GM21723 (cell line): ENCODE results near the gene FAM156B.
A peak's percentile ranks its signal among the peaks of the same experiment; 100 is the strongest.
"Not testable (repeated sequence)": the region's sequence is repeated elsewhere in the genome, so short reads cannot be mapped to it uniquely, and the experiment has no call there.

Experiments used
- ATAC-seq: cut with Tn5 transposase; IDR thresholded peaks from one replicate; pipeline ENCODE4 v1.9.1; 2021; ENCODE audit warnings: mild to moderate bottlenecking, moderate library complexity; ENCODE audit not compliant: unreplicated experiment

Gene FAM156B

GRCh38 chrX:52896855-52897709, at the start of gene FAM156B:
TSS of gene FAM156B (plus strand) at chrX:52897330. CDS start at chrX:52907226, 9,896 bp downstream.
- ATAC-seq: peak; percentile 82

- no peak for ATAC-seq
Measured at GRCh38 chrX:52852110-52852860, 44.8 kb upstream of the FAM156B start.

- not testable (repeated sequence) for ATAC-seq
Measured at GRCh38 chrX:52856991-52857525, 40.1 kb upstream of the FAM156B start.

- no peak for ATAC-seq
Measured at GRCh38 chrX:52865343-52865998, 31.7 kb upstream of the FAM156B start.

- ATAC-seq: no peak
Measured at GRCh38 chrX:52867610-52868348, 29.4 kb upstream of the FAM156B start, which contains the start of gene XAGE3. TSS of gene XAGE3 (minus strand) at chrX:52868083. CDS start at chrX:52867133, 950 bp downstream.

GRCh38 chrX:52870046-52870445, 27.1 kb upstream of the FAM156B start:
- no peak for ATAC-seq

- ATAC-seq: not testable (repeated sequence)
Measured at GRCh38 chrX:52873825-52874224, 23.3 kb upstream of the FAM156B start.

GRCh38 chrX:52874661-52875060, 22.5 kb upstream of the FAM156B start:
- ATAC-seq: no peak

- not testable (repeated sequence) for ATAC-seq
Measured at GRCh38 chrX:52875436-52875835, 21.7 kb upstream of the FAM156B start.

GRCh38 chrX:52876386-52876785, 20.7 kb upstream of the FAM156B start:
- ATAC-seq: not testable (repeated sequence)

GRCh38 chrX:52887459-52887858, 9.7 kb upstream of the FAM156B start:
- not testable (repeated sequence) for ATAC-seq

GRCh38 chrX:52888090-52888489, 9.0 kb upstream of the FAM156B start:
- not testable (repeated sequence) for ATAC-seq

GRCh38 chrX:52896438-52896837, 692 bp upstream of the FAM156B start:
- ATAC-seq: peak; percentile 28

GRCh38 chrX:52905531-52905930, 8.4 kb downstream of the FAM156B start:
- ATAC-seq: not testable (repeated sequence)

GRCh38 chrX:52906072-52906471, 8.9 kb downstream of the FAM156B start:
- not testable (repeated sequence) for ATAC-seq

- ATAC-seq: not testable (repeated sequence)
Measured at GRCh38 chrX:52907137-52907536, 10.0 kb downstream of the FAM156B start.

GRCh38 chrX:52907900-52908299, 10.8 kb downstream of the FAM156B start:
- not testable (repeated sequence) for ATAC-seq

- ATAC-seq: not testable (repeated sequence)
Measured at GRCh38 chrX:52909313-52909969, 12.3 kb downstream of the FAM156B start.

- ATAC-seq: not testable (repeated sequence)
Measured at GRCh38 chrX:52913681-52914080, 16.6 kb downstream of the FAM156B start.

GRCh38 chrX:52914704-52915103, 17.6 kb downstream of the FAM156B start:
- ATAC-seq: not testable (repeated sequence)
